HT1080 (cell line): Measurements from ENCODE around the gene CCNDBP1. TPM values are rescaled to one million over a fixed set of nuclear protein-coding genes. Genes with fewer than 3 reads are reported as not detected.
"Not testable (repeated sequence)": the region's sequence is repeated elsewhere in the genome, so short reads cannot be mapped to it uniquely, and the experiment has no call there.

Experiments
- DNase-seq: peaks from one replicate; pipeline ENCODE4 v3.0.0-alpha.2; 2015; ENCODE audit warnings: low read depth
- polyA plus RNA-seq, 2 experiments: library from polyadenylated mRNA; depleted of rRNA; stranded (reverse); fragments of >200 nt; gene quantifications; 2 replicates each; pipeline ENCODE4 v1.2.3, GENCODE V29; 2015
- total RNA-seq: library from RNA; depleted of rRNA; stranded (reverse); fragments of >200 nt; shearing (Covaris generic); gene quantifications from 2 replicates; pipeline ENCODE4 v1.2.3, GENCODE V29; 2014; rRNA removed

The CCNDBP1 gene, protein sequence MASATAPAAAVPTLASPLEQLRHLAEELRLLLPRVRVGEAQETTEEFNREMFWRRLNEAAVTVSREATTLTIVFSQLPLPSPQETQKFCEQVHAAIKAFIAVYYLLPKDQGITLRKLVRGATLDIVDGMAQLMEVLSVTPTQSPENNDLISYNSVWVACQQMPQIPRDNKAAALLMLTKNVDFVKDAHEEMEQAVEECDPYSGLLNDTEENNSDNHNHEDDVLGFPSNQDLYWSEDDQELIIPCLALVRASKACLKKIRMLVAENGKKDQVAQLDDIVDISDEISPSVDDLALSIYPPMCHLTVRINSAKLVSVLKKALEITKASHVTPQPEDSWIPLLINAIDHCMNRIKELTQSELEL
- 41.6 and 42.7 TPM in 2 replicates for total RNA-seq
- 48.5 and 49.6 TPM in 2 replicates for polyA plus RNA-seq (2015; cell fraction: cytosol; rRNA removed)
- polyA plus RNA-seq (2015; cell fraction: nucleus; rRNA removed), result 48.0 and 63.0 TPM in 2 replicates

DNA sequence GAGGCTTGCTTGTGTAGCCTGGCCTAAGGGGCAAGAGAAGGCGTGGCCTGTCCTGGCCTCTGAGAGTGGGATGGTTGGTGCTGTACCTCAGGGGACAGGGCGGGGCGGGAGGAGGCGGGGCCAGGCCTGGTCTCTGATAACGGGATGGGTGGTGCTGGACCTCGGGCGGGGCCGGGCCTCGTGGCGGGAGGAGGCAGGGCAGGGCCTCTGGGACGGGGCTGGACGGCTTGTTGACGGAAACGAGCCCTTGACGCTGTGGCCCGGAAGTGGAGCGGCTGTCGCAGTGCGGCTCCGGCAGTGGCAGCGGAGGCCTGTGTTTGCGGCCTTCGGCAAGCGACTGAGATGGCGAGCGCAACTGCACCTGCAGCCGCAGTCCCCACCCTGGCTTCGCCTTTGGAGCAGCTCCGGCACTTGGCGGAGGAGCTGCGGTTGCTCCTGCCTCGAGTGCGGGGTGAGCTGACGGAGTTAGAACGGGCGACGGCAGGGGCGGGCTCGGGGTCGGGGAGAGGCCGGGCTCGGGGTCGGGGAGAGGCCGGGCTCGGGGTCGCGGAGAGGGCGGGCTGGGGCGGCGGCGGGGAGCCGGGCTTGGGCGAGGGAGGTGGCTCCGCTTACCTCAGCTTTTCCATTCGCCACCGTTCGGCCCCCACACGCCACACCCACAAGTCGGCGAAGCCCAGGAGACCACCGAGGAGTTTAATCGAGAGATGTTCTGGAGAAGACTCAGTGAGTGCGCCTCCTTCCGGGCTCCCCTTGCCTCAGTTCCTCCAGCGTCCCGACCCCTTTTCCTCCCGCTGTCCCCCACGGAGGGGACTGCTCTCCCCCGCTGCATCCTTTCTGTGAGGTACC lies at the start of gene CCNDBP1:
TSS of gene CCNDBP1 (plus strand) at position 247 of the 846 bp plus-strand sequence. CDS start at position 343, 96 bp downstream.
- DNase-seq, result peak; percentile 87

GRCh38 chr15:43143203-43143941 lies 41.8 kb upstream of the CCNDBP1 start:
- DNase-seq, result no peak

DNA sequence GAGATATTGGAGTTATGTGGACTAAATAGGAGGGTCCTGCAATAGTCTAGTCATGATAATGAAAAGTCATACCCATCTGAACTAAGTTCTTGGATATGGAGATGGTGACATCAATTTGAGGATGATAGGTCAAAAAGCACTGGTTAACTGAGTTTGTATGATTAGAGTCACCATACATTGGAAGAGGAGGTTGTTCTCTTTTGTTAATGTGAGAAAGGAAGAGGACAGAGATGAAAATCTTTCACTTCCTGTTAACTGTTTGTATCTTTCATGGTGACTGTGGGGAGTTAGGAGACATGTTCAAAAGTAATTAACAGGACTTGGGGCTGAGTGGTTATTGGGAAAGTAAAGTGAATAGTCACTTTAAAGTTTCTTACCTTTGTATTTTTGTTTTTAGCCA lies 40.7 kb upstream of the CCNDBP1 start:
- DNase-seq, result no peak

DNA sequence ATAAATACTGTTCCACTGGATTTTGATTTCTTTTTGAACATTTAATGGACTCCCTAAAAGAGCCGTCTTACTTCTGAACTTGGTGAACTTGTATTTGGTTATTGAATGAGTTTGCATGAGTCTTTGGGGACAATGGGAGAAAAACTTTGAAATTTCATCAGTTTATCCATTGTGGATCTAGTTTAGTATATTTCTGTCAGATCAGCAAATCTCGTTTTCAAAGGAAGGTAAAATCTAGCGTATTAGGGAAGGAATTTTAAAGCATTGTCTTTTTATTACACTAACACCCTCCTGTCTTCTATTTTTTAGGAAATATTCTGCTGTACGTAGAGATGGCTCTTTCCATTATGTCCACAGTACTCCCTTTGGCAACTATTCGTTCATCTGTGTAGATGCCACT lies 39.0 kb upstream of the CCNDBP1 start:
- no peak for DNase-seq

DNA sequence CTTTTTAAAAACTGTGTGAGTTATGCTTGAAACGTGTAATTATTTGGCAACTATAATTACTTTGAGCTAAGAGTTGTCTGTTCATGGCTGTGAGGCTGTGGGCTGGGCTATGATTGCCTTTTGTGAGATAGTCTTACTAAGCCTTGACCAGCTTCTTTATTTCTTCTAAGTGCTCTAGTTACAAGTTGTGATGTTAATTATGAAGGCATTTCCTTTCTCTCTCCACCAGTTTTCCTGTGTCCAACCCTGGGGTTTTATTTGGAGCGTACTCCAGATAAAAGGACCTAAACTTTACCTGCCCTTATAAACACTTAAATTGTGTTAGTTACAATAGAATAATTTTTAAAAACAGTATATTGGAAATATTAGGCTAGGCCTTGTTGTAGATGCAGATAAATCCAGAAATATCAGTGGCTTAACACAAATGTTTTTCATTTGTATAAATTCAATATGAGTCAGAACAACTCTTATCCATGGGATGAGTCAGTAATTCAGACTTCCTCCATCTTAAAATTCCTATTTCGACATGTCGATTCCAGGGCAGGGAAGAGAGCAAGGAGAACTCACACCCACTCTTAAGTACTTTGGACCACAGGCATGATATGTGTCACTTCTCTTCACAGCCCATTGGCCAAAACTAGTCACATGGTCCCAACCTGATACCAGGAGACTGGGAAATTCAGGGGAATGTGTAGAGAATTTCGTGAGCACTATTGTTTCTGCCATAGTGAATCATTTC lies 34.8 kb upstream of the CCNDBP1 start:
- DNase-seq, result peak; percentile 99

- no peak for DNase-seq
These were observed 33.5 kb upstream of the CCNDBP1 start for GRCh38 chr15:43151688-43152087.

- DNase-seq, result no peak
These were observed 31.9 kb upstream of the CCNDBP1 start for GRCh38 chr15:43153269-43153668.

DNA sequence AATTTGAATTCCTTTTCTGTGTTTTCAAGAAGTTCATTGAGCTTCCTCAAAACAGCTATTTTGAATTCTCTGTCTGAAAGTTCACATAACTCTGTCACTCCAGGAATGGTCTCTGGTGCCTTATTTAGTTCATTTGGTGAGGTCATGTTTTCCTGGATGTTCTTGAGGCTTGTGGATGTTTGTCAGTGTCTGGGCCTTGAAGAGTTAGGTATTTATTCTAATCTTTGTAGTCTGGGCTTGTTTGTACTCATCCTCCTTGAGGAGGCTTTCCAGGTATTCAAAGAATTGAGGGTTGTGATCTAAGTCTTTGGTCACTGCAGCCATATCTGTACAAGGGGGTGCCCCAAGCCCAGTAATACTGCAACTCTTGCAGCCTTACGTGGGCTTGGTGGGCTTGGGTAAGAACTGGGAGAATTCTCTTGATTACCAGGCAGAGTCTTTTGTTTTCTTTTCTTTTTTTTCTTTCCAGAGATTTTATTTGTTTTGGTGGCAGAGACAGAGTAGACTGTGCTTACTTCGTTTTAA lies 19.3 kb upstream of the CCNDBP1 start:
- DNase-seq, result no peak

- not testable (repeated sequence) for DNase-seq
These were observed 17.9 kb upstream of the CCNDBP1 start for GRCh38 chr15:43167261-43167660.

GRCh38 chr15:43168192-43169107 lies 16.8 kb upstream of the CCNDBP1 start:
- DNase-seq, result peak; percentile 60

GRCh38 chr15:43169888-43170287 lies 15.3 kb upstream of the CCNDBP1 start:
- DNase-seq, result no peak

GRCh38 chr15:43175656-43176309 lies 9.4 kb upstream of the CCNDBP1 start:
- DNase-seq, result not testable (repeated sequence)

- not testable (repeated sequence) for DNase-seq
These were observed 8.1 kb upstream of the CCNDBP1 start for GRCh38 chr15:43177147-43177546.

GRCh38 chr15:43183270-43183669 lies 1.9 kb upstream of the CCNDBP1 start:
- DNase-seq, result no peak

- no peak for DNase-seq
These were observed 637 bp upstream of the CCNDBP1 start for GRCh38 chr15:43184407-43185124.

DNA sequence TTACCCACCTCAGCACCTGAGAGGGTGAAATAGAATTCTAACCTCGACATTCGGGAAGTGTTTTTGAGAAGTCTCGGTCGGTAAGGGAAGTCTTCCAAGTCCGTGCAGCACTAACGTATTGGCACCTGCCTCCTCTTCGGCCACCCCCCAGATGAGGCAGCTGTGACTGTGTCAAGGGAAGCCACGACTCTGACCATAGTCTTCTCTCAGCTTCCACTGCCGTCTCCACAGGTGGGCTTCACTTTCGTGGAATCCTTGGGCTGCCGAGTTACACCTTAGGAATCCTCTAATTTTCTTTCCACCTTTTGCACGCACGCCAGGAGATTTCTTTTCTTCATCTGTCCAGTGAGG lies 775 bp downstream of the CCNDBP1 start:
- DNase-seq, result peak; percentile 27

DNA sequence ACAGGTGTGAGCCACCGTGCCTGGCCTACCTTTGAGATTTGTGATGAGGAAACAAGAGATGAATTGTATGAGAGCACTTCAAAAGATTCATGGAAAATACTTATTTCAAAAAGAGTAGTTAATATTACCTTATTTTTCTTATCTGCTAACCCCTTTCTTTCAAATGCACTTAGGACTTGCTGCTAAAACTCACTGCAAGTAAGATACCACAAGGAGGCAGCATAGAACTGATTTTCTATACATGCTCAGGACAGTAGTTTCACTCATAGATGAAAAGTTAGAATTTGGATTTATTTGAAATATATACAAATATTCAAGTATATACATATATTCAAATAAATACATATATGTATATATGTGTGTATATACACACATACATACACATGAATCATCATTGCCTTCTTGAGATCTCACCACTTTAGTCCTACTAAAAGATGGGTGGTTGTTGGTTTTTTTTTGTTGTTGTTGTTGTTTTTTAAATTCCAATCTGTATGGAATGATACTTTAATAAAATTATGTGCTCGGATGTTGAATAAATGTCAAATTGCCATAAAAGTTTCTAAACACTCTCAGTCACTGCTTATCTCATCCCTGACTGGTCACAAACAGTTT lies 2.4 kb downstream of the CCNDBP1 start:
- DNase-seq, result peak; percentile 56

- no peak for DNase-seq
These were observed 4.1 kb downstream of the CCNDBP1 start for GRCh38 chr15:43189296-43189695.
